T-helper 2 cell treated with Interferon-gamma antibody and Interleukin-4, amounts not matched to agents 5 μg/mL and 100 μg/mL, for 36 hours (primary cell): Measurements from ENCODE around the gene LSS.
A peak's percentile ranks its signal among the peaks of the same experiment; 100 is the strongest.

Experiments used
- DNase-seq: peaks from one replicate; pipeline ENCODE4 v3.0.0; 2021; ENCODE audit warnings: low spot score
- H3K27ac Mint-ChIP-seq: one replicate; pipeline ENCODE4 v1.8.0; 2021; ENCODE audit warnings: mild to moderate bottlenecking, mixed read lengths
- H3K27me3 Mint-ChIP-seq: one replicate; pipeline ENCODE4 v1.8.0; 2021; ENCODE audit warnings: low read depth, mixed read lengths
- H3K36me3 Mint-ChIP-seq: one replicate; pipeline ENCODE4 v1.8.0; 2021; ENCODE audit warnings: low read depth, mixed read lengths
- H3K4me1 Mint-ChIP-seq: one replicate; pipeline ENCODE4 v1.8.0; 2021; ENCODE audit warnings: low read depth, mixed read lengths
- H3K4me3 Mint-ChIP-seq: one replicate; pipeline ENCODE4 v1.8.0; 2022; ENCODE audit warnings: mild to moderate bottlenecking, moderate library complexity, mixed read lengths
- H3K9me3 Mint-ChIP-seq: one replicate; pipeline ENCODE4 v1.8.0; 2021; ENCODE audit warnings: mixed read lengths

The LSS gene

DNA sequence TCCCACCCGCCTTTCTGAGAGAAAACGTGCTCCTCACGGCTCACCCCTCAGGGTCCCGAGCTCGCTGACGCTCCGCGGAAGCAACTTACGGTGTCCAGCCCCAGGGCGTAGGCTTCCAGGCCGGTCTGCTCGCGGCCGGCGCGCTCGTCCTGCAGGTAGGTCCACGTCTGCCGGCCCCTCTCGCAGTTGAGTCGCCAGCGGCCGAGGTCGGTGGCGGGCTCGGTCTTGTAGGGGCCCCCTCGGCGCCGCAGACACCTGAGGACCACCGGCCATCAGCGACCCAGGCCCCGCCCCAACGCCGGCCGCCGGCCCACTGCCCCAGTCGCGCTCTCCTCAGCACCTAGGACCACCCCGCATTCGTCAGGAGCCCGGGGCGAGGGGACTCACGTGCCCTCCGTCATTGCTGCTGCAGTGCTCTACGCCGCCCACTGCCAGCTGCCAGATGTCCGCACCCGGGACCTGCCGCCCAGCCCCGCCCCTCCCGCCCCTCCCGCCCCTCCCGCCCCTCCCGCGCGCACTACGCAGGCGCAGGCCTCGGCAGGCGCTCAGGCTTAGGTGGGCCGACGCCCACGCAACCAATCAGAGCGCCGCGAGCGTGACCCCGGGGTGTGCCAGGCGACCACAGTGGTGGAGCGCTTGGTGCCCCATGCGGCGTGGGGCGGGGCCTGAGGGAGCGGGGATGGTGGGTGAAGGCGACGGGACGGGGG is at the start of gene LSS:
LSS (minus strand) TSS at position 430 of the 707 bp plus-strand sequence; CDS start at position 401, 29 bp downstream.
- H3K36me3 Mint-ChIP-seq, result peaks cover 37% of the 10 kb centered on the region
- H3K4me3 Mint-ChIP-seq, result peak within 1 kb of the TSS; percentile 92
- no peaks in the 10 kb centered on the region for H3K27me3 Mint-ChIP-seq
- peak within 1 kb of the TSS; percentile 97 for H3K27ac Mint-ChIP-seq
- H3K4me1 Mint-ChIP-seq, result peaks cover 52% of the 10 kb centered on the region
- peak; percentile 96 for DNase-seq
- no peaks in the 10 kb centered on the region for H3K9me3 Mint-ChIP-seq

DNA sequence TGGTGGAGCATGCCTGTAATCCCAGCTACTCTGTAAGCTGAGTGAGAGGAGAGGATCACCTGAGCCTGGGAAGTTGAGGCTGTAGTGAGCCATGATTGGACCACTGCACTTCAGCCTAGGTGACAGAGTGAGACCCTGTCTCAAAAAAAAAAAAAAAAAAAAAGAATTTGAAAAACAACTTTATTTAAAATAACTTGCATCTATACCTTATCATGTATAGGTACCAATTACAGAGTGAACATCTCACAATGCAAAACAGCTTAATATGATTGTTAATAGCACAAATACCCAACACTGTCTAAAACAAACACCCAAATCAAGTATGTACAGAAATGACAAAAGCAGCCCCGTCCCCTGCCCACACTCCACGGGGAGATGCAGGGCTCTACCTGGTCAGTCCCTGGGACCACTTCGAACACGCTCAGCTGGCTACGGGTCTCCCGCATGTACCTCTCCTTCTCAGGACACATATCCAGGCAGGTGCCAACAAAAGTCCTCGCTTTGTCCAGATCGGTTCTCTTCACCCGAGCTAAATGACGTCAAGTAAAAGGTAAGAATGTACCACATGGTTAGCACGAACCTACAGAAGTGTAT is 46.3 kb upstream of the LSS start:
- H3K4me3 Mint-ChIP-seq, result no peak overlapping the region
- no peak for DNase-seq
- H3K9me3 Mint-ChIP-seq, result no peaks in the 10 kb centered on the region
- peaks cover 57% of the 10 kb centered on the region for H3K36me3 Mint-ChIP-seq
- no peaks in the 10 kb centered on the region for H3K27me3 Mint-ChIP-seq
- no peaks in the 10 kb centered on the region for H3K4me1 Mint-ChIP-seq
- no peak overlapping the region for H3K27ac Mint-ChIP-seq

DNA sequence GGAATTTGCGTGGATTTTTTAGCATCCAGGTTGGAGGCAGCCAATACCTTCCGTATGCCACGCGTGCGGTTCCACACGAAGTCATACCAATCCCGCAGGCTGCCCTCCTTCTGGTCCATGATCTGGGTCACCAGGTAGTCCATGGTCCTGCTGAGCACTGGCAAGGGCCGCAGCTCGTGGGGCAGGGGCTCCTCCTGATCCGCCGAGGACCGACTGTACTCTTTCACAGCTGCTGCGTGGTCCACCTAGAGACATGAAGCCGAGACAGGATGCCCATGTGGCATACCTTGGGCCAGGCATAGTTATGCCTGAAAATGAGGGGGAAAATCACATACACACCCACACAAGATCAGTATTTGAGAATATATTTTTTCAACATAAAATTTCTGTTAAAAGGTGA is 44.8 kb upstream of the LSS start:
- DNase-seq, result no peak
- no peak overlapping the region for H3K4me3 Mint-ChIP-seq
- no peaks in the 10 kb centered on the region for H3K9me3 Mint-ChIP-seq
- H3K27ac Mint-ChIP-seq, result no peak overlapping the region
- no peaks in the 10 kb centered on the region for H3K27me3 Mint-ChIP-seq
- peaks cover 52% of the 10 kb centered on the region for H3K36me3 Mint-ChIP-seq
- H3K4me1 Mint-ChIP-seq, result no peaks in the 10 kb centered on the region

DNA sequence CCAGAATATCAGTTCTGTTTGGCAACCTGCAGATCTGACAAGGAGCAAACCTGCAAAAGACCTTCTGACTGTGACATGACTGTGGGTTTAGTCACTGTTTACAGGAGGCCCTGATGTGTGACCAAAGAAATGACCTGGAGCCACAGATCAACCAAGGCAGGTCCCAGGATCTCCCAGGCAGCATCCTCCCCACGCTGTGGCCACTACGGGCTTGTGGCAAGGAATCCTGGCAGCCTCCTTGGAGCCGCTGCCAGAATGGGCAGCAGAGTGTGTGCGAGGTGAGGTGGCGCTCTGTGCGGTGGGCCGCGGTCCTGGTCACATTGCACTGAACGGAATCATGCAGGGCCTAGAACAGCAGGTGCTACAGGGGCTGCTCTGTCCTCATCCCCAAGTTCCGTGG is 40.9 kb upstream of the LSS start:
- Mint-ChIP-seq H3K4me1 (no peaks in the 10 kb centered on the region), H3K27me3 (no peaks in the 10 kb centered on the region), H3K27ac (no peak overlapping the region), H3K4me3 (no peak overlapping the region), H3K36me3 (peaks cover 55% of the 10 kb centered on the region), H3K9me3 (no peaks in the 10 kb centered on the region)
- DNase-seq, result no peak

DNA sequence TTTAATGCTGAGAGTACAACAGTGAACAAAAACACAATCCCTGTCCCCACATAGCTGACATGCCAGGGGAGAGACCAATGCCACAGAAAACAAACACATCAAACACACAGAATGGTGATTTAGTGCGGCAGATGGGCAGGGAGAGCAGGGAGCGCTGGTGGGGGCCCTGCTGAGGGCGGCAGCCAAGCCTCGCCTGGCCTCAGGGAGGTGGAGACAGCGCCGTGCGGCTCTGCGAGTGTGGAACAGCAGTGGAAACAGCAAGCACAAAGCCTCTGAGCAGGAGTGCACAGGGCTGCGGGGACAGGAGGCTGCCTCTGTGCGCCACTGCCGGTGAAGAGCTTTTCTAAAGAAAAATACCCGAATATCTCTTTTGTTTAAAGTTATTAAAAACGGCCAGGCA is 39.8 kb upstream of the LSS start:
- no peak overlapping the region for H3K4me3 Mint-ChIP-seq
- no peaks in the 10 kb centered on the region for H3K27me3 Mint-ChIP-seq
- no peaks in the 10 kb centered on the region for H3K9me3 Mint-ChIP-seq
- DNase-seq, result no peak
- no peaks in the 10 kb centered on the region for H3K4me1 Mint-ChIP-seq
- peaks cover 50% of the 10 kb centered on the region for H3K36me3 Mint-ChIP-seq
- no peak overlapping the region for H3K27ac Mint-ChIP-seq

DNA sequence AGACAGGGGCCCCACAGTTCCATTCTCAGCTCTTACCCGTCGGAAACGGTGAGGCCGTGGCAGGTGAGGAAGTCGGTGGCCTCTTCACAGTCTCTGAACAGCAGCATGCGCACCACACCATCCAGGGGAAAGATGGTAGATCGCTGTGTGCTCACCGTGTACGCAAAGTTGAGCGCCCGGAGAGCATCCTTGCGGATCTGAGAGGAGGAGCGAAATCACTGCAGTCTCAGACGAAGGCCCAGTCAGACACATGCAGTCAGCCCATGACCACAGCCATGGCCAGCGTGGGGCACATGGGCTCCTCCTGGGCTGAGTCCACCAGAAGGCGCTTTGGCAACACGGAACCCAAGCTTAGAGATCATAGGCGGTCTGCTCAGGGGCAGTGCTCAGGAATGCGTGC is 38.4 kb upstream of the LSS start:
- DNase-seq, result no peak
- H3K36me3 Mint-ChIP-seq, result peaks cover 45% of the 10 kb centered on the region
- no peaks in the 10 kb centered on the region for H3K9me3 Mint-ChIP-seq
- no peaks in the 10 kb centered on the region for H3K27me3 Mint-ChIP-seq
- H3K27ac Mint-ChIP-seq, result no peak overlapping the region
- H3K4me1 Mint-ChIP-seq, result no peaks in the 10 kb centered on the region
- H3K4me3 Mint-ChIP-seq, result no peak overlapping the region

DNA sequence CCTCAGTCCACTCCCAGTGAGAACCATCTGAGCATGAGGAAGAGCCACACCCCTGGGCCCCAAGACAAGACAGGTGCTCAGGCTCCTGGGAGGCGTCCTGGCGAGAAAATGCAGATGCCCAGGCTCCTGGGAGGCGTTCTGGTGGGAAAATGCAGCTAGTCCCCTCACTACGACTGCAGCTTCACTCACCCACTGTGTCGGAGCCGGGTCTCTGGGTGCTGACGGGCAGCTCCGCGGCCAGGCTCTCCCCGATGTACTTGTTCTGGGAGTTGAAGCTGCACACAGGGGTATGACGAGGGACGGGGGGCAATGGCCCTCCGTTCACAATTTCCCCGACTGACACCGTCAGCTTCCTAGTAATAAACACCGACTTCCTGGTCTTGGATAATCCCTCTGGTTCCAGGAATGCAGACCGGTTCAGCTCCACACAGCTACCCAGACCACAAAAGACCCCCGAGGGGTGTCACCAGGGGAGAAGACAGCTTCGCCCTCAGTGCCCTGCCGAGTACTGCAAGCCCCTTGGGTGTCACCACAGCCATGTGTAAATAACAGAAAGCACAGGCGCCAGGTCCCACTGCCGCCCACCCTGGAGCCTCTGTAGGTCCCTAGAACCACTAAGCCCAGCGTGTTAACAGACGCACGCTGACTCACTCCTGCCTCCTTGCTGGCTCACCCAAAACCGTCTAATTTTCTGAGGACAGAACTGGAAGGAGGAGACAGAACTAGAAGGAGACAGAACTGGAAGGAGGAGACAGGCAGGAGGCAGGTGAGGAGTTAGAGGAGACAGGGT is 37.4 kb upstream of the LSS start:
- Mint-ChIP-seq H3K4me3 (no peak overlapping the region), H3K9me3 (no peaks in the 10 kb centered on the region), H3K27ac (peak overlapping the region; percentile 26), H3K36me3 (peaks cover 47% of the 10 kb centered on the region), H3K4me1 (no peaks in the 10 kb centered on the region), H3K27me3 (no peaks in the 10 kb centered on the region)
- no peak for DNase-seq

DNA sequence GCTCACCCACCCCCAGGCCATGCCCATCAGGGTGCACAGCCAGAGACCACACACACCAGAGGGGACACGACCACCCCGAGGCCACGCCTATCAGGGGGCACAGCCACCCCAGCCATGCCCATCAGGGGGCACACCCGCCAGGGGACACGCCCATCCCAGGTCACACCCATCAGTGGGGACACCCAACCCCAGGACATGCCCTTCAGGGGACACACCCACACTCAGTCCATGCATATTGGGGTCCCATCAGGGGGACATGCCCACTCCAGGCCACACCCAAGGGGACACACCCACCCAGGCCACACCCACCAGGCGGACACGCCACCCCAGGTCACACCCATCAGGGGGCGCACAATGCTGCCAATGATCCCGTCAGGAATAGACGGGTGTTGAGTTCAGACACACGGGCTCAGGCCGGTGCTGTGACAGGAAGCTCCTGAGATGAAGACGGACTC is 36.1 kb upstream of the LSS start:
- Mint-ChIP-seq H3K9me3 (no peaks in the 10 kb centered on the region), H3K4me1 (no peaks in the 10 kb centered on the region), H3K4me3 (no peak overlapping the region), H3K36me3 (peaks cover 43% of the 10 kb centered on the region), H3K27ac (no peak overlapping the region), H3K27me3 (no peaks in the 10 kb centered on the region)
- DNase-seq, result no peak

DNA sequence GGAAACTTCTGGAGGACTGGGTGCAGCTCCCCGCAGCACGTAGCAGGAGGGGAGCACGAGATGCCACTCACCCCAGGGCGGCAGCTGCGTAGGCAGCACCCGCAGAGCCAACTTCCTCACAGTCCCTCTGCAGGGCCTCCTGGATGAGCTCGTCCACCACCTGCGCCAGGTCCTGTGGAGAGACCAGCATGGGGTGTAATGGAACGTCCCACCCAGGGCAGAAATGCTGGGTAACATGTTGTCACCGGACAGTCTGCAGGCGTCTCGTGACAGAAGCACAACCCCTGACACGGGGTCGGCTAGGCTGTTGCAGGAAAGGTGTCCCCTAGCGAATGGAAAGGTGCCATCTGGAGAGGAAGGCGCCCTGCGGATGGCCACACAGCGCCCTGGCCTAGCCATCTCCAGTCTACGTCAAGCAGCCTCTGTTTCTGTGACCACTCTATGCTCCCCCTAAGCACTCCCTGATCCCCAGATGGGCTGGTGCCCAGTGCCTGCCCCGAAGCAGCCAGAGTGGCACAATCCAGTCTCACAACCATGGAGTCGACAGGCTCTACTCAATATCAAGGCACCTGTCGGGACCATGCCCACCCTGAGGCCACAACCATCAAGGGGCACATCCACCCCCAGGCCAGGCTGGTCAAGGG is 35.6 kb upstream of the LSS start:
- no peak overlapping the region for H3K27ac Mint-ChIP-seq
- H3K9me3 Mint-ChIP-seq, result no peaks in the 10 kb centered on the region
- no peaks in the 10 kb centered on the region for H3K4me1 Mint-ChIP-seq
- H3K4me3 Mint-ChIP-seq, result no peak overlapping the region
- no peak for DNase-seq
- peaks cover 43% of the 10 kb centered on the region for H3K36me3 Mint-ChIP-seq
- H3K27me3 Mint-ChIP-seq, result no peaks in the 10 kb centered on the region

DNA sequence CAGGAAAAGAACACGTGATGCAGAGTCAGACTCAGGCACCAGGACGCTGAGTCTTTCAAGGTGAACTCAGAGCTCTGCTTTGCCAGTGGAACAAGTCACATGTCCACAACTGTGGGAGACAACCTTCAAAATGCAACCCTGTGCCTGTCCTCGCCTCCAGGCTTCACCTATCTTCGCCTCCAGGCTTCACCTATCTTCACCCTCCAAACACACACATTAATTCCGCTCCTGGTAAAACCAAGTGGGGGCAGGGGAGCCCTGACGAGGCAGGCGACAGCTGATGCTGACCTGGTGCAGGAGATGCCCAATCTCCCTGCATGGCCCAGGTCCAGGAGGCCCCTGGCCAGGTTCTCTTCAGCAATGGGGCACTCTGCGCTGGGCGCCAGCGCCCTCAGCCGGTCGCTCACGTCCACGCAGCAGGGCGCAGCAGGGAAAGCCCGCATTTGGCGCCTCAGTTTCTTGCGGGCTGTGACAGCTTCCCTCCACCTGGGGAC is 28.0 kb upstream of the LSS start:
- no peaks in the 10 kb centered on the region for H3K9me3 Mint-ChIP-seq
- H3K4me1 Mint-ChIP-seq, result peaks cover 15% of the 10 kb centered on the region
- H3K27me3 Mint-ChIP-seq, result no peaks in the 10 kb centered on the region
- H3K36me3 Mint-ChIP-seq, result peaks cover 63% of the 10 kb centered on the region
- no peak for DNase-seq
- no peak overlapping the region for H3K4me3 Mint-ChIP-seq
- H3K27ac Mint-ChIP-seq, result no peak overlapping the region

DNA sequence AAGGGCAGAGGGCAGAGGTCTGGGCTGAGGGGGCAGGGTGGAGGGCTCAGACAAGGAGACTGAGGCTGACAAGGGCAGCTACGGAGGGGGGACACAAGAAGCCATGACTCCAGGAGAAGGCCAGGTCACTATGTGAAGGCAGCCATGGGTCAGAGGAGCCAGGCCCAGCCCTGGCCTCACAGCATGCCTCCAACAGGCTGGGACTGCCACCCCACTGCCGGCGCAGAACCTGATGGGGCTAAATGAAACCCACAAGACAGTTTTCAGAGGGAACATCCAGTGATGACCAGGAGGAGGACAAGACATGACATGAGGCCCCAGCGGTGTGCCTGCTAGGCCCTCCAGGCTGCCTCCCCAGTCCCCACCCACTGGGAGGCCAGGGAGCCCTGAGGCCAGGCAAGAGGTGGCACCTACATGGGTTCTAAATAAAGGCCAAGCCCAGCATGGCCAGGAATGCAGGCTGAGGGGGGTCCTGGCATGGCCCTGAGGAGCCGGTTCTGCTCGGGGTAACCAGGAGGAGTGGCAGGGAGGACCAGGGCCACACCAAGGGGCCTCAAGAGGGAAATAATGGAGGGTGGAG is 27.3 kb upstream of the LSS start:
- DNase-seq, result no peak
- no peaks in the 10 kb centered on the region for H3K27me3 Mint-ChIP-seq
- peaks cover 16% of the 10 kb centered on the region for H3K4me1 Mint-ChIP-seq
- H3K4me3 Mint-ChIP-seq, result no peak overlapping the region
- no peaks in the 10 kb centered on the region for H3K9me3 Mint-ChIP-seq
- H3K27ac Mint-ChIP-seq, result peak overlapping the region; percentile 45
- peaks cover 65% of the 10 kb centered on the region for H3K36me3 Mint-ChIP-seq

DNA sequence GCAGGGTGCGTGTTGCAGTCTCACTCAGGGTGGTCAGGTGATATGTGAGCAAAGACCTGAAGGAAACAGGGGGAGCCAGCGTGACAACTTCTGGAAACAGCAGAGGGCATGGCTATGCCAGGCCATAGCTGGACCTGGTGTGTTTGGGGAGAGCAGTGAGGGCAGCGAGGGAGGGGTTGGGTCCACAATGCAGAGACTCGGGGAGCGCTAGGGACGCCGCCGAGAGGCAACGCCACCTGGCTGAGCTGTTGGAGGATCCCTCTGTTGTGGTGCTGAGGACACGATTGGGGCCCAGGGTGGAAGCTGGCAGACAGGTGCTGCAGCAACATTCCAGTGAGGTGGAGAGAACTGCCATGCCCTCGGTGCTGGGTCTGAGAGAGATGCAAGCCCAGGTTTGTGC is 26.6 kb upstream of the LSS start:
- peaks cover 23% of the 10 kb centered on the region for H3K4me1 Mint-ChIP-seq
- DNase-seq, result no peak
- H3K27ac Mint-ChIP-seq, result peak overlapping the region; percentile 45
- no peaks in the 10 kb centered on the region for H3K9me3 Mint-ChIP-seq
- no peaks in the 10 kb centered on the region for H3K27me3 Mint-ChIP-seq
- no peak overlapping the region for H3K4me3 Mint-ChIP-seq
- peaks cover 67% of the 10 kb centered on the region for H3K36me3 Mint-ChIP-seq

DNA sequence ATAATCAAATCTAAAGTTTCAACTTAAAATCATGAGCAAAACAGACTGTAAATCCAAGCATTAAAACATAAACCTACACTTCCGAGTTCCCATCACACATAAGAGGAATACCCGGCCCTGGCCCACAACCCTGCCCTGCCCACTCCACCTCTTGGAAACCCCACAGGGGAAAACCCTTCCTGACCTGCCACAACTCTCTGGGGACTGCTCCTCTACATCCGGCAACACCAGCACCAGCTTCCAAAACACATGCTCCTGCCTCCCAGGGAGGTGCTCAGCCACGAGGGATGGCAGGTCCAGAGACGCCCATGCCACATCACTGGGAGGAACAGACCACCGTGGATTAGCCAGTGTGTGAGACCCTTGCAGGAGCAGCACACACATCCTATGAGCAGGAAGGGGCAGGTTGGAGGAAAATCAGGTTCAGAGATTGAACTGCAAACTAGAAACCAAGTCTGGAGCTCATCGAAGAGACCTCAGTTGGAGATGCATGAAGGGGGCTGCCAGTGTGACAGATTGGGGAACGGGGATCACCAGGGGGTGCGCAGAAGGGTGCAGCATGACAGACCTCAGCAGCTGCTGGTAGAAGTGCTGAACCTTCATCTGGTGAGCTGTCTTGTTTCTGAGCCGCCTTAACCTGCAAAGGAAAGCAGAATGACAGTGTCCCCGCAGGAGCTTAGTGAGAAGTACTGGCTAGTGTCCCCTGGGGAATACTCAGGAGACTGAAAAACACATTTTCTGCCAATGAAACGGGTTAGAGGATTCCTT is 25.8 kb upstream of the LSS start:
- no peaks in the 10 kb centered on the region for H3K27me3 Mint-ChIP-seq
- peaks cover 75% of the 10 kb centered on the region for H3K36me3 Mint-ChIP-seq
- DNase-seq, result no peak
- H3K9me3 Mint-ChIP-seq, result no peaks in the 10 kb centered on the region
- peak overlapping the region; percentile 92 for H3K27ac Mint-ChIP-seq
- peak overlapping the region; percentile 72 for H3K4me3 Mint-ChIP-seq
- H3K4me1 Mint-ChIP-seq, result peaks cover 26% of the 10 kb centered on the region
